Fibroblast of skin of back (primary cell): ENCODE measurements around the gene TRIM3.

ENCODE experiments used
- DNase-seq: peaks from one replicate; pipeline ENCODE4 v3.0.0-alpha.2; 2013

TRIM3 gene

DNA sequence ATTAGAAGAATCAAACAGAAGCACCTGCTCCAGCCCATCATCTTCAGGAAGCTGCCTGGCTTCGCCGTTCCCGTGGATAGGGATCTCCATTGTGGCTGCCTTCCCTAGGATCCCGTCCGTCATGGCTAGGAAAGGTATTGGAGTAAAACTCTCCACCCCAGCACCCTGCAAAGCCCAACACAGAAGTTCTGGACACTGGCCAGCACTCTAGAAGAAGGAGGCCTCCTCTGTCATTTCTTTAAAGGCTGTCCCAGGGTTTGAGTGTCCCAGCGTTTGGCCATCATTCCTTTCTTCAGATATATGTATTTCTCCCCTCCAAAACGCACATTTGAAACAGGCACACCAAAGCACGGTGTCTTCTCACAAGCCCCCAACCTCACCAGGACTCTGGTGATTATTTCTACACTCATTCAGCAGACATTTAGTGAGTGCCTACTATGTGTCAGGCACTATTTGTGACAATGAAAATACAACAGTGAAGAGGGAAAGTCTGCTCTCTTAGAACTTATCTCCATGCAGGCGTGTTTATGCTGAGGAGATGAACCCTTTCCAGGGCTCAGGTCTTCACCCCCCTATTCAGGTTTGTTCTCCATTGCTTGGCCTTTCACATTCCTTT is 6.7 kb upstream of the TRIM3 start:
- peak; percentile 24 for DNase-seq

DNA sequence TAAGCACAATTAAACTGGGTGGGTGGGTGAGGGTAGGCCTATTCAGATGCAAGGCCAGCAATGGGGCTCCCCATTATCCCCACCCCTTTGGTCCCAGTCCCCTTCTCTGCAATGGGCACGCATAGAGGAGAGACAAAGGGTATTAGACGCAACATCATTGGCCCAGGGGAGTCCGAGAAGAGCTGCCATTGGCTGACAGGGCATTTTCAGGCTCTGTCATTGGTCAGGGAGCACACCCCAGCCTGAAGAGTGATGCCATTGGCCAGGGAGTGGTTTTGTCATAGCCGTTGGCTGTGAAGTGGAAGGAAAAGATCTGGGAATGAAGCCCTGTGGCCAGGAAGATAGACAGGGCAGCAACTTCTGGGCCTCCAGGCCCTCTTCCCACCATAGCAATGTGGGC is 2.8 kb upstream of the TRIM3 start:
- DNase-seq, result no peak

DNA sequence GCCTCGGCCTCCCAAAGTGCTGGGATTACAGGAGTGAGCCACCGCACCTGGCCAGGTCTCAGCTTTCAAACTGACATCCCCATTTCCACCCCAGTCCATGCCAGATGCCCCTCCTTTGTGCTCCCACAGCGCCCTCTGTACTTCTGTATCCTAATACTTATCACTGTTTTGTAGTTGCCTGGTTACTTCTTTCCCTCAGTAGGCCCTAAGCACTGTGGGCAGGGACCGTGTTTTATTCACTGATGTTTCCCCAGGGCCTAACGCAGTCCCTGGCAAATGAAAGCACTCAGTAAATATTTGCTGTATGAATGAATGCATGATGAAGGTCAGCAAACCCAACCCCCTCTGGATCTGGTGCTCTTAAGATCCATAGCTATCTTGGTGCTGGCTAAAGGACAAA is 2.2 kb upstream of the TRIM3 start:
- DNase-seq, result no peak

DNA sequence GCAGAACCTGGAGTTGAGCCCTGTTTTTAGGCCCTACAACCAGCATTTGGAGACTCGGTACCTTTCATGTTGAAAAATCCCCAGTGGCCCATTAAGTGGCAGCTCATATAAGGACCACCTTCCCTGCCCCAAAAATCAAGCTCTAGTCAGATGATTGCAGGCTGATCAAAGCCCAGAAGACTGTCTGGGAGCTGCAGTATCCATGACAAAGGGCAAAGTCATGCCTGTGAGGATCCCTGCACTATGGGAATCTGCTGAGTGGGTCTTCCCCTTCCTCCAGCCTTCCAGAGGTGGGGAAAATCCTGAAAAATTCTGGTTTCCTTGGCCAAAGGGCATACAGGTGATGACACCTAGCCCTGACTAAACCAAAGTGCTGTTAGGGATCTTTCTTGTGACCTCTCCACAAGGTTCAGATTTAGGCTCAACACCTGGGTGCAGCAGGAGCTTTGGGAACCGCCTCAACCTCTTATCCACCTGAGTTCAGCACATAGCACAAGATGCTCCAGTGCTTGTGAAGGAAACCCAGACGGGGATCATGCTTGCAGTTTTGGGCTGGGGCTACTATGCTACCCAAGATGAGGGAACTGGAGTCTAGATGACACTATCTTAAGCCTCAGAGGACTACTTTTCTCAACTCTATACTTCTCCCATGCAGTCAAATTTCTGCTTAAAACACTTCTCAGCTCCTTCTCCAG is 1.2 kb upstream of the TRIM3 start:
- DNase-seq, result no peak

DNA sequence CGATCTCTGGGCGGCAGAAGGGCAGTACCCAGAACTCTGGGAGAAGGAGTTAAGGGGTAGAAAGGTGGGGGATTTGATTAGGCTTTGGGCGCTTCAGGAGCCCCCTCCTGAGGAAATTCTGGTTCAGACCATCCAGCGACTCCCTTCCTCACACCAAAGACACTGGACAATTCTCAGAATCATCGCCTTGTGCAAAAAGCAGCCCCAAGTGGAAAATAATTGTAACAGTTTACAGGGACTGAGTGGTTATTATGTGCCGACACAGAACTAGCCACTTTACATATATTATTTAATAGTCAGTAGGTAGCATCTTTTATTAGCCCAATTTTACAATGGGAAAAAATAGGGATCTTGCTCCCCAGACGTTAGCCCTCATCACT is 662 bp upstream of the TRIM3 start:
- DNase-seq, result no peak

DNA sequence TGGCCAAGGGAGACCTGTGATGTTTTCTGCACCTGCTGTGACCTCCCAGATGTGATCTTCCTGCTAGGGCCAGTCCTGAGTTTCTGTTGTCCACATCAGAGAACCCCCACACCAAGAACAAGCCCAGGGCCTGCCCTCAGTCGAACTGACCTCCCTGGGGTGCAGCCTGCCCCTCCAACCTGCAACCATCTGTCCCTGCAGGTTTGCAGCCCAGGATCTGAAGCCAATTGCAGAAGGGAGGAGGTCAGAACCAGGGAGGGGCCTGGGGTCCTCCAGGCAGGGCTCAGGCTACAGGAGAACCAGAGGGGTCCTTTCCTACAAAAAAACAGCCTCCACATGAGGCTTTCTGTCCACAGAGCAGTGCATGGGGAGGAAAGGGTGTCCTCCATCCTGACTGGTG is 807 bp downstream of the TRIM3 start:
- no peak for DNase-seq

DNA sequence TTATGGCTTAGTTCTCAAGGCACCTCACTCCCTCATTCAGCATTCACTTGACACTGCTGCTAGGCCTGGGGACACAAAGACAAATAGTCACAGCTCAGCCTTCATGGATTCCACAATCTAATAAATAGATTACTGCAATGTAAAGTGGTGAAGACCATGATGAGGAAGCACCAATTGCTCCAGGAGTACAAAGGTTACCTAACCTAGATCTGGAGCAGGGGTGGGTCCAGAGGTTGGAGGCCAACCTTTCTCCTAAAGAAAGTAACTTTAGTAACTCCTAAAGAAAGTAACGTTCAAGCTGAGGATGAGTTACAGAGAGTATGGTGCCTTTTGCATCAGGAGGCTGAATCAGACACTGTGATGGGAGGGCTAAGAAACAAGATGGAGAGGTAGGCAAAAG is 4.1 kb downstream of the TRIM3 start:
- DNase-seq, result no peak

DNA sequence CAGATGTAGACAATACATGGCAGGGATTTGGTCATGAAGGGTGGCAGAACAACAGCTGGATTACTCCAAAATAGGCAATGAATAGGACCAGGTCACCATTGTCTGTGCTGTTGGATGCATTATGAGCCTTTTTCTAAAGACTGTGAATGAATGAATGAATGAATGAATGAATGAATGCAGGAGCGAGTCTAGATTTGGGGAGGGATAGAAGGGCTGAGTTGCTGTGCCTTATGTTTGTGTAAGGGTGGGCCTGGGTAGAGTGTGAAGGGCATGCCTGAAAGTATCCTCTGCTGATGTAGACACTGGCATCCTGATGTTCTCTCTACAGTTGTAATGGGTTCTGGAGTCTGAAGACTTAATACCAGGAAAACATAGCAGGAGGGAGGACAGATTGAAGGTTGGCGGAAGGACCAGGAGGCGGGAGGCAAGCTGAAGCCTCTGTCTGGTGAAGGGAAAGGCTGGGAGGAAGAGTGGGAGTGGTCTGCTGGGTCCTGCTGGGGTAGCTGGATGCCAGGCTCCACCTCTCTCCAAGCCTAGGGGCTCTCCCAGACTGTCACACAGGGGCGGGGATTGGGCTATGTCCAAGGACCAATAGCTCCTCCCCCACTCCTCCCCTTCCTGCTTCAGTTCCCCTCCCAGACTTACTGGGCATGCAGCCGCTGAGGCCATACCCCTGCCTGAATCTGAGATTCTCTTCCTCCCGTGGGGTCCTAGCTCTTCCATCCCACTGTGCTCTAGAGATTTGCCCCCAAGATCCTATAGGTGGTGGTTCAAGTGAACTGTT is 4.8 kb downstream of the TRIM3 start:
- DNase-seq, result peak; percentile 92

DNA sequence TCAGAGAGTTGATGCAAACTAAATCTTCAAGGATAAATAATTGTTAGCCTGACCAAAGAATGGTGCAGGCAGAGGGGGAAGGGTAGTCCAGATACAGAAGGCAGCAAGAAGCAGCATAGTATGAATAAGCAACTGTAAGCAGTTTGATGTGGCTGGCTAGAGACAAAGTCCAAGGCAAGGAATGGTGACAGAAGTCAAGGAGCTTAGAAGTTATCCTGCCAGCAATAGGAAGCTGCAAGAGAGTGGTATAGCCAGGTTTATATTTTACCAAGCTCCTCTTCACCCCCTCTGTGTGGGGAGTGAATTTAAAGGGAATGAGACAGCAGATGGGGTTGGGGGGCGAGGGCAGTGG is 14.7 kb downstream of the TRIM3 start:
- no peak for DNase-seq

DNA sequence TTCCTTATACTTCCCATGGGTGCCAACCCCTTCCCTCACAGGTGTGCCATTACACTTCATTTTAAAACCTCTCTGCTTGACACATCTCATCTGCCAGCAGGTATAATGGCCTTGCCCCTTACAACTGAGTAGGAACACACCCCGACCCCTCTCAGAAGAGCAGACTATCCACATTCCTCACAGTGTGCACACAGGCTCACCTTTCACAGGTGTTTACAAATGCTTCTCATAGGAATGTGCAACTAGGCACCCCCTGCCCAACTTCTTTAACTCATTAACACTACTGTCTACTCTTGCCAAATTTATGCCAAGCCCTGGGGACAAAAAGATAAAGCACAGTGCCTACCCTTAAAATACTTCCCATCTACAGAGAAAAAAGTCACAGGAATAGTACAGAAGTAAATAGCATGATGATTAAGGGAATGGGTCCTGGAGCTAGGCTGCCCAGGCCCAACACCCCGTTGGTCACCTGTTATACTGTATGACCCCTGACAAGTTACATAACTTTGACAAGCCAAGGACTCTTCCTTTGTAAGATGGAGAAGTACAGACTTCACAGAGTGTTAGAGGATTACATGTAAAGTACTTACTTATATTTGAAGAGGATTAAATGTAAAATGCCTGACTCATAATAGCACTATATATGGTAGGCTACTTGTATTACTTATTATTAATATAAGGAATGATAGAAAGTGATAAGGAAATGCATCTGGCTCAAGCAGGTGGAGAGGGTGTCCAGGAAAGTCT is 15.2 kb downstream of the TRIM3 start:
- DNase-seq, result no peak

DNA sequence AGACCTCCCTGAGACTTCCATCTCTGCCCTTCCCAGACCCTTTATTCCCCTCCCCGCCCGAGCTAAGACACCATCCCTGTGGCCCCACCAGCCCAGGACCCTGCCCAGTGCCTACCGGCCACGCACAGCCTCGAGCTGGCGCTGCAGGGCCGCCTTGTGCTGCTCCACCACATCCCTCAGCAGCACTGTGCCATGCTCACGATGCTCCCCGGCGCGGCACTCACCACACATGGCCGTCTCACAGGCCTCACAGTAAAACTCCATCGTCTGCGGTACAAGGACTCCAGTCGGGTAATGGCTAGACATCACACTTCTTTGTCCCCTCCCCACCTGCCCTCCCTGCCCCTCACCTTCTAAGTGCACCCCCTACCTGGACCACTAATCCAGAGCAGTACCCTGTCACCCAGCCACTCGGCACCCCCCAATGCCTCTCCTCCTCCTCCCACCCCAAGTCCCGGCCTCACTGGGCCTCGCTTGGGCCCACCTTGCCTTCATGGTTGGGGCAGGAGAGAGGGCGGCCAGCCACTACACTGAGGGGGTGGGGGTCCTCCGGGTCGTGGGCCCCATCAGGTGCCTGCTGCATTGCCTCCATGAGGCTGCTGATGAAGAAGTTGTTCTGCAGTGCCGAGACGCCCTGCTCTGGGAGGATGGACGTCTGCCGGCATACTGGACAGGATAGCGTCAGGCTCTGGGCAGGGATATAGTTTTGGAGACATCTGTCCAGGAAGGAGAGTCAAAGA is 16.0 kb downstream of the TRIM3 start:
- no peak for DNase-seq

DNA sequence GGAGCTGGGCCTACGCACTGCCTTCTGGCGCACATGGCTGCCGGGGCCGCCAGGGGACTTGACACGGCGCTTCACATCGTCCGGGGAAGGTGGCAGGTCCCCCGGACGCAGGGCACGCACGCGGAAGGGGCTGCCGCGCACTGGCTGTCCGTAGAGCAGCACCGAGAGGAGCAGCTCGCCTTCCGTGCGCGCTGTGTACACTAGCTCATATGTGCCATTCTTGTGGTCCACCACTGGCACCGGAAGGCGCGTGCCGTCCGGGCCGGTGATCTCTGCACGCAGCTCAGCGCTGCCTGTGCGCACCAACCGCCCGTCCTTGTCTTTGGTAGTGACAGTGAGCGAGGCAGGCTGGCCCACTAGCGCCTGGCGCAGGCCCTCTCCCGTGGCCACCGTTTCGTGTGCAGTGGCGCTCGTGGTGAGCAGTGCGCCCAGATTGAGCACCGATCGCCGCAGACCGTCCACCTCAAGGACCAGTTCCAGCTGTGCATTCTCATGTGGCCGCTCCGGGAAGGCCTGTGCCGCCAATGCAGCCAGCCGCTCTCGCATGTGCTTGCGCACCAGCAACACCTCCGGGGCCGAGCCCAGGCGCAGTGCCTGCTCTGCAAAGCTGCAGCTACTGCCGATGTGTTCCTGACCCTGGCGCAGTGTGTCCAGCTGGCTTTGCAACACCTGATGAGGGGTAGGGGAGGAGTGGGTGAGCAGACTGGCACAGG is 17.2 kb downstream of the TRIM3 start:
- DNase-seq, result no peak

DNA sequence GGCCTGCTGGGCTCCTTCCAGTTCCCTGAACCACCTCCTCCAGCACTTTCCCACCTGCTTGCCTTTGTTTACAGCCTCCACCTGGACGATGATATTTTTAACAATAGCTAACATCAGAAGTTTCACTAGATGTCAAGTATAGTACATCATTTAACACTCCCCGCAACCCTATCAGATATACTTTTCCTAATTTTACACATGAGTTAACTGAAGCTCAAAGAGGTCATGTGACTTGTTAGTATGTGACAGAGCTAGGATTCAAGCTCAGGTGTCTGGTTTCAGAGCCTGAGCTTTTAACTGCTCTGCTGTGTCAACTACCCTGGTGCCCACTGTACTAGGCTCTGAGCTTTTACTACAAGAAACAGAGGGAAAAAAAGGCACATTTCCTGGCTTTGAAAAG is 18.7 kb downstream of the TRIM3 start:
- DNase-seq, result no peak

DNA sequence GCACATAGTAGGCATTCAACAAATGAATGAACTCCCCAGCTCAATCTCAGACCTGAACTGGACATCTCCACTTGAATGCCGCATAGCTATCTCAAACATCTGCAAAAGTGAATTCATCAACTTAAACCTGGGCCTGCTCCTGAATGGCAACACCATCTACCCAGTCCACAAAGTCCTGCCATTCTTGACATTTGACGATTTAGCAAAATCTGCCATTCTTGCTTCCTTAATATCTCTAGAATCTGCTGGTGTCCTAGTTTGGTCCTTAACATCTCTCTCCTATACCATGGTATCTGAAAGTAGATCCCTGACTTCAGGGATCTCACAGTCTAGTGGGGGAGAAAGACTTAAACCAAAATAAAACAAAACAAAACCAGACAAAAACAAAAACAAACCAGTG is 20.6 kb downstream of the TRIM3 start:
- DNase-seq, result no peak

DNA sequence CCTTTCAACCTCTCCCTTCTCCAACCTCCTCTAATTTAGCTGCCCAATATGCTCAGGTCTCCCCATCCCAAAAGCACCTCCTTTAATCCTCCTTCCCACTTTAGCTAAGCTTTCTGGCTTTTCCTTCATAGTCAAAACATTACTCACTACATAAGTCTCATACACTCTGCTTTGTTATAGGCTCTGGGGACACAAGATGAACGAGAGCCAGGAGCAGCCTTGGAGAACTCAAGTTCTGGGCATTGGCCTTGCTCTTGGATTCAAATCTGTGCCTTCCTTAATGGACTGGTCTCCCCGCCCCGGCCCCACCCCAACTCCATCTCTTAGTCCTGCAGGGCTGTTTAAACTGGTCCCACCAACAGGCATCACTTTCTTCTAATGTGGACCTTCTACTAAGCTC is 21.5 kb downstream of the TRIM3 start:
- peak; percentile 56 for DNase-seq

DNA sequence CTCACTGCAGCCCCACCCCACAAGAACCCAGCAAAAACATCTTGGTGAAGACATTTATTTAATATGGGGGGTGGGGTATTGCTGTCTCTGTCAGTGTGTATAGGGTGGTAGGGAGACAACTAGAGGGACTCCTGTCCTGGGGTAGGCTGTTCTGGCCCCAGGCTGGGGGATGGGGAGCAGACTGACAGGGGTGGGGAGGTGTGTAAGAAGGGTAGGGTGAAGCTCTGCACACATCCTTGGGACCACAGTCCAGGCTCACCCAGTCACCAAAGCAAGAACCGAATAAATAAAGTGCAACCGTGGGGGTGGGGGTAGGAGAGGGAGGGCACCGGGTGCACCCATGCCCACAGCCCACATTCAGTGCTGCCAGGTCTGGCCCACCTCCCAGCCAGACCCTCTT is 25.2 kb downstream of the TRIM3 start:
- DNase-seq, result no peak

DNA sequence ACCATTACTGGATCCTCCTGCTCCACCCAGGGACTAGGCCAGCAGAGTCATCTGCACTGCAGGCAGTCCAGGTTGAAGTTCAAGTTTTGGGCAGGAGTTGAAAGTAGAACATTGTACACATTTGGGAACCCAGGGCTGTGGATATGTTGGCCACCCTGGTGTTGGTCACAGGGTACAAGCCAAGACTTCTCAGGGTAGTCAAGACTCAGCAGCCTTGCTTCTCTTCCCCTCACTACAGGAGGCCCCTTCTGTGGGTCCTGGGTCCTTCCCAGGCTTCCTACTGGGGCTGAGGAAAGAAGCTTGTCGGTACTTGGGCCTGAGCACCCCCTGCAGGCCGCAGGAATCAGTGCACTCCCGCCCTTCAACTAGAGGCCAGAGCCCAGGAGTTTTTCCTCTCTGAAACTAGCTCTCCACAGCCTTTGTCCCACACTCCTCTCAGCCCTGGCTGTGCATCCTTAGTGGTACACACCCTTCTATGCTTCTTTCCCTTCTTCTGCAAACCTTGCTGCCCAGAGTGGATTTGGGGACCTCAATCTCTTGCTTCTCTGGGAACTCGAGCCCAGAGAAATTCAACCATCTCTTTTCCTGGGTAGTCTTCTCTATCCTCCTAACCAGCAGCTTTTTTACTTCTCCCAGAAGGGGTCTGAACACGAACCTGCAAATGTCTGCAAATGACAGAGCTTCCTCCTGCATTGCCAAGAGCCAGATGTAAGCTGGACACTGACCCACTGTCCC is 30.3 kb downstream of the TRIM3 start:
- peak; percentile 48 for DNase-seq

DNA sequence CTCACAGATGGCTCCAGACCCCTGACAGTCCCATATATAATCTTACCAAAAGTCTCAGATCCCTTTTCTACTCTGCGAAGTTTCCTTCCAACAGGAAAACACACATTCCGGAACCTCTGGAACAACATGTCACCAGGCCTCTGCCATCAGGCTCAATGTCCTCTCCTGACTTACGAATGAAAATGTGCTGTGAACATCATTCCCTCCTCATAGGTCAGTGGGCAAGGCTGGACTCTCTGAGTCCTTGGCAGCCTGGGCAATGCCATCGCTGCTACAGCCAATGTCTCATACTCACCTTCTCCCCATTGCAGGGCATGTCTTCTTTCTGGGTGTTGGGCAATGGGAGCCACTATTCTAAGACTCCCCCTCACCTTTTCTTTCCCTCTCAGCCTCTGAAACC is 31.3 kb downstream of the TRIM3 start:
- no peak for DNase-seq

DNA sequence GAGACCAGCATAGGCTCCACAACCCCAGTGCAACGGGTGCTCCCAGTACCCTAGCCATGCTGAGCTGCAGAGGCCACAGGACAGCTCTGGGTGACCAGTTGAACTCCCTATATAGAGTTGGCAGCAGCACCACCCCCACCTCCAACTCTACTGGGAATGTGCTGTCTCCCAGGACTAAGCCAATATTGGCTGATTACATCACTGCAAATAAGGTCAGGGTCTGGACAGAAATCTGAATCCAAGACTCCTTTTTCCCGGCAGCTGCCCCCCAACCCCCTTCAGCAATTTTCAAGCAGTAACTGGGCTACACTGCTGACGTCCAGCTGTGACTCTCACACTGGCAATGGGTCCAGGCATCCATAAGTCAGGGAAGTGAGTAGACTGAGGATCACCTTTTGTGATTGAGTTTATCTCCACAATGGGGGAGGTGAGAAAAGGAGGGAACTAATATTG is 32.8 kb downstream of the TRIM3 start, which contains the start of gene HPX:
Gene HPX (minus strand): TSS at position 82 of the 453 bp plus-strand sequence. CDS start 24 bp downstream, at position 58.
- DNase-seq, result no peak

DNA sequence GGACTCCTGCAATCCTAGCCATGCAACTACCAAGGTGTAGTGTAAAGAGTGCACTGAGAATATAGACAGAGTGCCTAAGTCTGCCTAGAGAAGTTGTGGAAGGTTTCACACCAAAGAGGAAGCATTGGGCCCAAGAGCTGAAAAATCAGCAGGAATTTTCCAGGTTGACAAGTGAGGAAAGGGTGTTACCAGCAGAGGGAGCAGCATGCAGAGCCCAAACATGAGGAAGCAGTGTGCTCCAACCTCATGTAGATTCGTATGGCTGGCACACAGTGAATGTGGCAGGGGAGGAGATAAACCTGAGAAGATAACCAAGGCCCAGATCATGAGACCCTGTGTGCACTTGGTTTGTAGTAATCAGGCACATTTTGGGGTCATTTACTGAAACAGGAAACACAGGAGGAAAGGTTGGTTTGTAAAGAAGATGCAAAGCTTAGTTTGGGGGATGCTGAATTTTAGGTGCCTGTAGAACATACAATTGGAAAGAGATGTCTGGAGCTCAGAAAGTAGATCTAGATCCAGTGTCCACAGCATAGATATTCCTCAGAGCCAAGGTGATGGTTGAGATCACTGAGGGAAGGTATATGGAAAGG is 34.7 kb downstream of the TRIM3 start:
- DNase-seq, result peak; percentile 56

DNA sequence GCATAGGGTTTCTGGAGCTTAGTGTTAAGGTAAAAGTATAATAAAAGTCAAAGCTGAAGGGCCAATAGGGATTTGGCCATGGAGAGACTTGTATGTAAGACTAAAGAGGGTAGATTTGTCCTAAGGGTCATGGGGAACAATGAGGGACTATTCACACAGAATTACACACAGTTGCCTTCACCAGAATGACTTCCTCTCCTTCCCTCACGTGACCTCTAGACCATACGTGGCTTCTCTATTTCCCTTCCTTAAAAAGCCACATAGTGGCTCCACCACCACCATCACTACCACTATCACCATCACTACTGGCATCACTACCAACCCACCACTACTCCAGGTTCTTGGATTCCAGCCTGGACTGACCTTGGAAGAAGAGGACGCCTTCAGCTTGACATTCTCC is 35.7 kb downstream of the TRIM3 start:
- DNase-seq, result no peak
